H9 (cell line): ENCODE measurements around the gene ASXL3. TPM values are rescaled to one million over a fixed set of nuclear protein-coding genes. Genes with fewer than 3 reads are reported as not detected.

Source experiments
- DNase-seq: peaks from one replicate; pipeline ENCODE4 v3.0.0-alpha.2; 2017
- H2AFZ ChIP-seq: one replicate; pipeline ENCODE4 v1.6.1; 2013; ENCODE audit warnings: mild to moderate bottlenecking, low read length, control low read depth, moderate library complexity
- H2AK5ac ChIP-seq: 2 replicates; pipeline ENCODE4 v1.6.1; 2013; ENCODE audit warnings: low read length, control low read depth, mixed read lengths; ENCODE audit not compliant: insufficient read length
- H2BK120ac ChIP-seq: one replicate; pipeline ENCODE4 v1.6.1; 2013; ENCODE audit warnings: low read depth, mild to moderate bottlenecking, low read length, control low read depth, inconsistent platforms; ENCODE audit not compliant: poor library complexity, severe bottlenecking
- H2BK12ac ChIP-seq: 2 replicates; pipeline ENCODE4 v1.6.1; 2013; ENCODE audit warnings: low read length, control low read depth, mixed read lengths, low read depth; ENCODE audit not compliant: insufficient read length
- H2BK15ac ChIP-seq: 2 replicates; pipeline ENCODE4 v1.6.1; 2013; ENCODE audit warnings: low read depth, low read length, control low read depth
- H2BK20ac ChIP-seq: one replicate; pipeline ENCODE4 v1.6.1; 2013; ENCODE audit warnings: low read depth, mild to moderate bottlenecking, low read length, control low read depth, inconsistent platforms; ENCODE audit not compliant: poor library complexity, severe bottlenecking
- H2BK5ac ChIP-seq: 2 replicates; pipeline ENCODE4 v1.6.1; 2013; ENCODE audit warnings: low read length, control low read depth, mixed read lengths; ENCODE audit not compliant: insufficient read length
- H3K14ac ChIP-seq: 2 replicates; pipeline ENCODE4 v1.6.1; 2013; ENCODE audit warnings: low read length, control low read depth; ENCODE audit not compliant: insufficient read depth
- H3K18ac ChIP-seq: 2 replicates; pipeline ENCODE4 v1.6.1; 2013; ENCODE audit warnings: low read depth, mild to moderate bottlenecking, mixed read lengths, low read length, control low read depth; ENCODE audit not compliant: insufficient read length
- H3K23ac ChIP-seq: 2 replicates; pipeline ENCODE4 v1.6.1; 2013; ENCODE audit warnings: low read length, control low read depth, mixed read lengths, low read depth; ENCODE audit not compliant: insufficient read length
- H3K23me2 ChIP-seq: 2 replicates; pipeline ENCODE4 v1.6.1; 2013; ENCODE audit warnings: low read depth, mild to moderate bottlenecking, mixed read lengths, low read length, control low read depth; ENCODE audit not compliant: insufficient read length, poor library complexity, severe bottlenecking
- H3K27ac ChIP-seq: 2 replicates; pipeline ENCODE4 v1.5.1; 2013; ENCODE audit warnings: low read length, control low read depth, mixed read lengths, low read depth; ENCODE audit not compliant: insufficient read length
- H3K27me3 ChIP-seq: 2 replicates; pipeline ENCODE4 v1.6.1; 2013; ENCODE audit warnings: low read length, control low read depth, inconsistent platforms; ENCODE audit not compliant: insufficient read depth
- H3K4ac ChIP-seq: 2 replicates; pipeline ENCODE4 v1.6.1; 2013; ENCODE audit warnings: low read depth, mild to moderate bottlenecking, control low read depth, inconsistent platforms, low read length, moderate library complexity
- H3K4me1 ChIP-seq: 2 replicates; pipeline ENCODE4 v1.6.1; 2013; ENCODE audit warnings: low read length, control low read depth, inconsistent platforms; ENCODE audit not compliant: insufficient read depth
- H3K4me2 ChIP-seq: 2 replicates; pipeline ENCODE4 v1.6.1; 2013; ENCODE audit warnings: low read length, control low read depth, mixed read lengths; ENCODE audit not compliant: insufficient read length, insufficient read depth
- H3K56ac ChIP-seq: 2 replicates; pipeline ENCODE4 v1.6.1; 2013; ENCODE audit warnings: low read depth, mild to moderate bottlenecking, mixed read lengths, low read length, control low read depth; ENCODE audit not compliant: insufficient read length
- H3K79me1 ChIP-seq: 2 replicates; pipeline ENCODE4 v1.6.1; 2013; ENCODE audit warnings: low read depth, mild to moderate bottlenecking, moderate library complexity, low read length, control low read depth, inconsistent platforms; ENCODE audit not compliant: insufficient read depth, poor library complexity, severe bottlenecking
- H3K79me2 ChIP-seq: 2 replicates; pipeline ENCODE4 v1.6.1; 2013; ENCODE audit warnings: low read length, control low read depth, inconsistent platforms; ENCODE audit not compliant: insufficient read depth
- H3K9ac ChIP-seq: 2 replicates; pipeline ENCODE4 v1.6.1; 2013; ENCODE audit warnings: low read length, control low read depth, mixed read lengths; ENCODE audit not compliant: insufficient read length; ENCODE audit errors: extremely low read depth
- H3K9me3 ChIP-seq: one replicate; pipeline ENCODE4 v1.6.1; 2013; ENCODE audit warnings: low read depth, low read length, inconsistent platforms; ENCODE audit not compliant: control insufficient read depth
- H3T11ph ChIP-seq: one replicate; pipeline ENCODE4 v1.6.1; 2013; ENCODE audit warnings: mild to moderate bottlenecking, low read length, control low read depth, inconsistent platforms
- H4K20me1 ChIP-seq: one replicate; pipeline ENCODE4 v1.6.1; 2013; ENCODE audit not compliant: control insufficient read depth, insufficient read length, insufficient read depth
- H4K5ac ChIP-seq: 2 replicates; pipeline ENCODE4 v1.6.1; 2013; ENCODE audit warnings: low read depth, mild to moderate bottlenecking, mixed read lengths, low read length, control low read depth; ENCODE audit not compliant: insufficient read length
- H4K8ac ChIP-seq: replicated peaks from 2 replicates; pipeline ENCODE4 v1.6.1; 2013; ENCODE audit warnings: low read length, control low read depth, mixed read lengths, low read depth; ENCODE audit not compliant: insufficient read length
- H4K91ac ChIP-seq: 2 replicates; pipeline ENCODE4 v1.6.1; 2013; ENCODE audit warnings: low read depth, mild to moderate bottlenecking, moderate library complexity, mixed read lengths, low read length, control low read depth; ENCODE audit not compliant: insufficient read length
- H3K27ac Mint-ChIP-seq, 3 experiments: 2 replicates in 2 of 3; 3 replicates in 1 of 3; pipeline ENCODE4 v1.8.0; 2020 to 2021; ENCODE audit warnings: mixed read lengths in 3 of 3, mild to moderate bottlenecking in 1 of 3, moderate library complexity in 1 of 3
- H3K27me3 Mint-ChIP-seq: 2 replicates; pipeline ENCODE4 v1.8.0; 2021; ENCODE audit warnings: low read depth, mild to moderate bottlenecking, moderate library complexity, mixed read lengths
- H3K36me3 Mint-ChIP-seq, 3 experiments: 2 replicates in 2 of 3; 3 replicates in 1 of 3; pipeline ENCODE4 v1.8.0; 2020 to 2021; ENCODE audit warnings: low read depth in 3 of 3, mixed read lengths in 3 of 3; ENCODE audit not compliant: insufficient read depth in 1 of 3
- H3K4me1 Mint-ChIP-seq, 2 experiments: 2 replicates each; pipeline ENCODE4 v1.8.0; 2020; ENCODE audit warnings: mixed read lengths in 2 of 2
- H3K4me3 Mint-ChIP-seq, 2 experiments: 2 replicates in 1 of 2; 3 replicates in 1 of 2; pipeline ENCODE4 v1.8.0; 2020 to 2021; ENCODE audit warnings: mild to moderate bottlenecking in 2 of 2, mixed read lengths in 2 of 2, moderate library complexity in 1 of 2
- H3K9me3 Mint-ChIP-seq, 2 experiments: 2 replicates in 1 of 2; 3 replicates in 1 of 2; pipeline ENCODE4 v1.8.0; 2020; ENCODE audit warnings: mild to moderate bottlenecking in 2 of 2, mixed read lengths in 2 of 2, moderate library complexity in 1 of 2
- WGBS: extraction: QIAGEN DNeasy Blood & Tissue Kit; methylation state at CpG from one replicate; pipeline ENCODE4 v1.1.7; 2013; ENCODE audit warnings: missing lambda C conversion rate, low lambda C conversion rate, mixed read lengths; ENCODE audit not compliant: insufficient read length; ENCODE audit errors: extremely low coverage; 5-methylcytosine and 5-hydroxymethylcytosine counted together
- total RNA-seq: library from RNA; stranded (reverse); gene quantifications from 2 replicates; pipeline ENCODE4 v1.2.1, GENCODE V29; 2021
- TF ChIP-seq, protein P1 (sequence below): fragments of 200-600 bp; sonication (generic); conservative IDR thresholded peaks from 3 replicates; pipeline ENCODE4 v1.8.0; 2021; ENCODE audit warnings: antibody characterized with exemption, mild to moderate bottlenecking

The ASXL3 gene
- total RNA-seq, 1 experiment from 2014 or later: 0.35 TPM

DNA sequence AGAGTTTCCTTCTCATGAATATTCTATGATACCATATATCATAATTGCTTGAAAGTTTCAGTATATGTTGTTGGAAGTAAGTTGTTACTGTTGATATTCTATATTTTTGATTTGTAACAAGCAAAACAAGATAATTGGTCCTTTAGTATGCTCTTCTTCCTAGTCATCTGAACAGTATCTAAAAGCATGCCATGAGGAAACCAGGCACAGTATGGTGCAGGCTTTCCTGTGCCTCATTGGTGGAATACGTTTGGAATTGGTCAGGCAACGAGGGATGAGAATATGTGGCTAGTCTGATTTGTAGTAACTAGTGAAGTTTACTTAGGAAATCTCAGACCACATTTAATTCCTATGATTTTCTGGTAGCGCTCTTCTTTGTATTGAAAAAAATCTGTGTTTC is 22.8 kb downstream of the ASXL3 start:
- peaks cover 8 to 11% of the 10 kb centered on the region in 2 experiments for H3K4me1 Mint-ChIP-seq
- Histone ChIP-seq H3K14ac (no peak overlapping the region), H3K27ac (no peak overlapping the region), H3K4ac (no peak overlapping the region), H4K5ac (no peak overlapping the region), H3K79me1 (no peaks in the 10 kb centered on the region), H3K9ac (no peak overlapping the region), H3K4me1 (no peaks in the 10 kb centered on the region), H3K9me3 (no peaks in the 10 kb centered on the region), H3K56ac (no peak overlapping the region), H2AK5ac (no peak overlapping the region), H2BK20ac (no peak overlapping the region), H2BK5ac (no peak overlapping the region), H3K18ac (no peak overlapping the region), H3K4me2 (no peak overlapping the region), H4K20me1 (no peaks in the 10 kb centered on the region), H3K23ac (no peak overlapping the region), H2AFZ (no peak overlapping the region), H3K79me2 (no peaks in the 10 kb centered on the region), H2BK15ac (no peak overlapping the region), H2BK120ac (no peak overlapping the region), H4K8ac (no peak overlapping the region), H3T11ph (no peak overlapping the region), H4K91ac (no peak overlapping the region), H2BK12ac (no peak overlapping the region), H3K27me3 (no peaks in the 10 kb centered on the region), H3K23me2 (no peaks in the 10 kb centered on the region)
- no peak overlapping the region for H3K27ac Mint-ChIP-seq
- no peaks in the 10 kb centered on the region for H3K27me3 Mint-ChIP-seq
- no peaks in the 10 kb centered on the region for H3K36me3 Mint-ChIP-seq
- no CpG with 5 or more reads among the region's 3 CpGs for WGBS
- TF ChIP-seq, protein P1, sequence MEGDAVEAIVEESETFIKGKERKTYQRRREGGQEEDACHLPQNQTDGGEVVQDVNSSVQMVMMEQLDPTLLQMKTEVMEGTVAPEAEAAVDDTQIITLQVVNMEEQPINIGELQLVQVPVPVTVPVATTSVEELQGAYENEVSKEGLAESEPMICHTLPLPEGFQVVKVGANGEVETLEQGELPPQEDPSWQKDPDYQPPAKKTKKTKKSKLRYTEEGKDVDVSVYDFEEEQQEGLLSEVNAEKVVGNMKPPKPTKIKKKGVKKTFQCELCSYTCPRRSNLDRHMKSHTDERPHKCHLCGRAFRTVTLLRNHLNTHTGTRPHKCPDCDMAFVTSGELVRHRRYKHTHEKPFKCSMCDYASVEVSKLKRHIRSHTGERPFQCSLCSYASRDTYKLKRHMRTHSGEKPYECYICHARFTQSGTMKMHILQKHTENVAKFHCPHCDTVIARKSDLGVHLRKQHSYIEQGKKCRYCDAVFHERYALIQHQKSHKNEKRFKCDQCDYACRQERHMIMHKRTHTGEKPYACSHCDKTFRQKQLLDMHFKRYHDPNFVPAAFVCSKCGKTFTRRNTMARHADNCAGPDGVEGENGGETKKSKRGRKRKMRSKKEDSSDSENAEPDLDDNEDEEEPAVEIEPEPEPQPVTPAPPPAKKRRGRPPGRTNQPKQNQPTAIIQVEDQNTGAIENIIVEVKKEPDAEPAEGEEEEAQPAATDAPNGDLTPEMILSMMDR: no peak
- no peaks in the 10 kb centered on the region for H3K9me3 Mint-ChIP-seq
- no peak overlapping the region for H3K4me3 Mint-ChIP-seq
- no peak for DNase-seq
